ES-I3 (cell line): Measurements from ENCODE around the gene SIGLEC12.
"Not testable (repeated sequence)": the region's sequence is repeated elsewhere in the genome, so short reads cannot be mapped to it uniquely, and the experiment has no call there.

Experiments used
- H3K36me3 ChIP-seq: 2 replicates; pipeline ENCODE4 v1.6.1; 2013; ENCODE audit warnings: mild to moderate bottlenecking, low read length, control low read depth, moderate library complexity; ENCODE audit not compliant: insufficient read depth
- H3K4me1 ChIP-seq: 2 replicates; pipeline ENCODE4 v1.6.1; 2013; ENCODE audit warnings: mild to moderate bottlenecking, control low read depth, low read length; ENCODE audit not compliant: insufficient read depth
- H3K9ac ChIP-seq: 2 replicates; pipeline ENCODE4 v1.6.1; 2013; ENCODE audit warnings: low read depth, mild to moderate bottlenecking, low read length, moderate library complexity
- H3K9me3 ChIP-seq: 2 replicates; pipeline ENCODE4 v1.6.1; 2013; ENCODE audit warnings: mild to moderate bottlenecking, low read length, moderate library complexity; ENCODE audit not compliant: control insufficient read depth, insufficient read depth

Gene SIGLEC12

DNA sequence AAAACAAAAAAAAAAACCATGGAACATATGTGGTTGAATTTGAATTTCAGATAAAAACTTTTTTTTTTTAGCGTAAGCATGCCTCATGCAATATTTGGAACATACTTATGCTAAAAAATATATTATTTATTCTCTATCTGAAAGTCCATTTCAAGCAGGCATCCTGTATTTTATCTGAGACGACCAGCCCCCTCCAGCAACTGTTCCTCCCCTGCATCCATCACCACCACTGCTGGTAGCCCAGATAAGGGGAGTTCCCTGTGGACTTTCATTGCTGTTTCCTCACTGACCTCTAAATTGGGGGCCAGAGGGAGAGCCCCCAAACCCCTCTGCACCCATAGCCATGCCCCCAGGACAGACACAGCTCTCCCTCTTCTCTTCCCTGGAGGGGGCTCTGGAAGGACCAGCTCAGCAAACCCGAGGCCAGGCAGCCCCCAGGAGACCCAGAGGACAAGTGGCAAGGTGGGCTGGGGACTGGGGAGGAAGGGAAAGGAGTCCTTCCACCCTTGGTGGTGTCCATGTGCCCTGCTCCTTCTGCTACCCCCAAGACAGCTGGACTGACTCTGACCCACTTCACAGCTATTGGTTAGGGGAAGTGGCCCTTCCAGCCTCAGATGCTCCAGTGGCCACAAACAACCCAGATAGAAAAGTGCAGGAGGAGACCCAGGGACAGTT is 6.6 kb upstream of the SIGLEC12 start:
- Histone ChIP-seq H3K36me3 (no peaks in the 10 kb centered on the region), H3K9ac (no peak overlapping the region), H3K9me3 (no peaks in the 10 kb centered on the region), H3K4me1 (no peaks in the 10 kb centered on the region)

DNA sequence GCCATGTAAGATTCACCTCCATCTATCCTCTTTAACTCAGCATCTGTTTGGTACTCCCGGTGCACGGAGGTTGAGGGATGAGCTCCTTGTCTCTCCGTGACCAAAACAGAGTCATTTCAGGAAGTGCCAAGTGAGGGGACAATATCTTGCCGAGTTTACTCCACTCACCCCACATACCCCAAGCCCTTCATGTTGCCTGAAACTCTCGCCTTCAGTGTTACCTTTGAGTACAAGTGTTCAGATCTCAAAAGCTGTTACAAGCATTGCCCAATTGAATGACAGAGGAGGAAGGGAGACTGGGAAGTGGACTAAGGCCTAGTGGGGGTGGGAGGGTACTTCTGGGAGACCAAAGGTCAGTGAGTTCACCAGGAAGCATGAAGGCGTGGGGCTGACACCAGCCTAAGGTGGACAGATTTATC is 6.0 kb upstream of the SIGLEC12 start:
- no peaks in the 10 kb centered on the region for H3K36me3 ChIP-seq
- H3K9ac ChIP-seq: no peak overlapping the region
- H3K4me1 ChIP-seq: no peaks in the 10 kb centered on the region
- no peaks in the 10 kb centered on the region for H3K9me3 ChIP-seq

DNA sequence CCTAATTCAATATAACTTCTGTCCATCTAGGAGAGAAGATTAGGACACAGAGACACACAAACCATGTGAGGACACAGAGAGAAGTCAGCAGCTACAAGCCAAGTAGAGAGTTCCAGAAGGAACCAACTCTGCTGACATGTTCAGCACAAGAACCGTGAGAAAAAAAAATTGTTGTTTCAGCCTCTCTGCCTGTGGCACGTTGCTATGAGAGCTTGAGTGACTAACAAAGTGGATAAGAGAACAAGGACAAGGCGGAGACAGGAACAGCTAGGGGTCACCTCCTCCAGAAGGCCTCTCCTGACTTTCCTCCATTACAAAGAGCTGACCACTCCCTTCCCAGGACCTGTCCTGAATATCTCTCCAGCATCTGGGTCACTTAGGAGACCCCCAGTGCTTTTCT is 5.6 kb upstream of the SIGLEC12 start:
- Histone ChIP-seq H3K36me3 (no peaks in the 10 kb centered on the region), H3K9me3 (no peaks in the 10 kb centered on the region), H3K4me1 (no peaks in the 10 kb centered on the region), H3K9ac (no peak overlapping the region)

DNA sequence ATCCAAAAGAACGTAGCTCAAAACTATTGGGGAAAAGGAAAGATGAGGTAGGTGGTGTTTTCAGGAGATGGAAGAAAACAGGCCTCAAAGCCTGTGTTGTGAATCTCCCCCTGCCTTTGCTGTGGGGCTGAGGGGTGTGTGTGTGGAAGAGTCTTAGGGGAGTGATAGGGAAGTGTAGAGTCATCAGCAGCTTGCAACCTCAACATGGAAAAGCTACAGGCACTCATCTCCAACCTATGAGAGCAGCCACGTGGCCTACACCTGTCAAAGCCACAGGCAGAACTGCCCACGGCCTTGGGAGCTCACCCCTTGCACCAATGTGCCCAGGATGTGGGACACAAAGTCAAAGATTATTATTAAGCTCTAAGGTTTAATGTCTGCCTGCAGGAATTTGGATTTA is 4.3 kb upstream of the SIGLEC12 start:
- Histone ChIP-seq H3K9me3 (no peaks in the 10 kb centered on the region), H3K36me3 (no peaks in the 10 kb centered on the region), H3K9ac (no peak overlapping the region), H3K4me1 (no peaks in the 10 kb centered on the region)

DNA sequence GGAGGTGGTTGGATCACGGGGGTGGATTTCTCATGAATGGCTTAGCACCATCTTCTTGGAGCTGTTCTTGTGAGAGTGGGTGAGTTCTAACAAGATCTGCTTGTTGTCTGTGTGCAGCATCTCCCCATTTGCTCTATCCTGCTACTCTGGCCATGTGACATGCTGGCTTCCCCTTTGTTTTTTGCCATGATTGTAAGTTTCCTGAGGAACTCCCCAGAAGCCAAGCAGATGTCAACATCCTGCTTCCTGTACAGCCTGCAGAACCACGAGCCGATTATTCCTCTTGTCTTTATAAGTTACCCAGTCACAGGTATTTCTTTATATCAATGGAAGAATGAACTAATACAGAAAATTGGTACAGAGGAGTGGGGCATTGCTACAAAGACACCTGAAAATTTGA is 2.3 kb upstream of the SIGLEC12 start:
- Histone ChIP-seq H3K36me3 (no peaks in the 10 kb centered on the region), H3K9me3 (no peaks in the 10 kb centered on the region), H3K9ac (no peak overlapping the region), H3K4me1 (no peaks in the 10 kb centered on the region)

DNA sequence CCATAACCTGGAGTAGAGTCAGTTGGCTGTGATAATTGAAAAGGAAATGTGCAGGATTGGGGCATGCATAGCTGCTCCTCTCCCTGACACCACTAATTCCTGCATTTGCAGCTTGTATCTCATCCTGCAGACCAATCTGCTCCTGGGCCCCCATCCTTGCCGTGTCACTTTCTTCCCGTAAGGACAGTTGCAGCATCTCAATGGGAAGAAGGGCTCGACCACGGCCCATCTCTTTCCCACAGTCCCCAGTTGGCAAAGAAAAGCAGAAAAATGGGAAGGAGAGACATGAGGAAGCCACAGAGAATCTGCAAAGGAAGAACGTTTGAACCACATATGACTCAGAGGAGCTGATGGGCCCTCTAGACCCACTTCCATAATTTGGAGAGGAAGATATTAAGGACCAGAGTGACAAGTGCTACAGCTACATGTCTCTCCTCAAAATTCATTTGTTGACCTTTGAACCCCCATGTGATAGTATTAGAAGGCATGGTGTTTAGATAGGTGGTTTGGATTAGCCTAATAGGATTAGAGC is 1.8 kb upstream of the SIGLEC12 start:
- Histone ChIP-seq H3K9ac (no peak overlapping the region), H3K36me3 (no peaks in the 10 kb centered on the region), H3K9me3 (no peaks in the 10 kb centered on the region), H3K4me1 (no peaks in the 10 kb centered on the region)

DNA sequence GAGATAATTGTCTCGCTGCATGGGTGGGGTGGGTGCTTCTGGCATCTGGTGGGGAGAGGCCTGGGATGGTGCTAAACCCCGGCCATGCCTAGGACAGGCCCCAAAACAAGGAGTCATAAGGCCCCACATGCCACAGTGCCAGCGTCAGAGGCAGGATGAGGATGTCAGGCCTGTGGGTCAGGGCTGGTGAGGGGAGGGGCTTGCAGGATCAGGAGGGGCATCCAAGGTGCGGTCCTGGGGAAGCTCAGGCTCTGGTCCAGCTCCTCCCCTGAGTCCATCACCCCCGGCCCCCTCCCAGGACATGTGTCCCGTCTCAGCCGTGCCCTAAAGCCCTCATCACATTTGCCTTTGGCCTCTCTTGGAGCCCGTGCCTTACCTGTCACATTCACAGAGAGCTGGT is 669 bp downstream of the SIGLEC12 start:
- H3K9me3 ChIP-seq, H3K9ac ChIP-seq, H3K4me1 ChIP-seq, H3K36me3 ChIP-seq: not testable (repeated sequence)

DNA sequence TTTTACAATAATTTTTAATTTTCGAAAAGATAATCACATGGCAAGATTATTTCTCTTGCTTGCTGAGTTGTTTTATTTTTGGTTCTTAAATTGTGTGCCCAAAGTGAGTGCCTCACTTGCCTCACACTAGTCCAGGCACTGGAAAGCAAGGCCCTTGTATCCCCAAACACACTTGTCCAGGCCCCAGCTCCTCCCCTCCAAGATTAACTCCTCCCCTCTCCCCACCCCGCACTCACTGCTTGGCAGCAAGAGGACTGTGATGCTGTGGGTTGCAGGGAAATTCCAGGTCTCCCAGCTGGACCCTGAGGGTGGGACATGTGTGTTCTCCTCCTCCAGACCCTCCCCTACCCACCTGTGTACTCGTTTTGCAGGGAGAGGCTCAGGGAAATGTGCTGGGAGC is 3.9 kb downstream of the SIGLEC12 start:
- Histone ChIP-seq H3K9ac (no peak overlapping the region), H3K9me3 (no peaks in the 10 kb centered on the region), H3K4me1 (no peaks in the 10 kb centered on the region), H3K36me3 (no peaks in the 10 kb centered on the region)

DNA sequence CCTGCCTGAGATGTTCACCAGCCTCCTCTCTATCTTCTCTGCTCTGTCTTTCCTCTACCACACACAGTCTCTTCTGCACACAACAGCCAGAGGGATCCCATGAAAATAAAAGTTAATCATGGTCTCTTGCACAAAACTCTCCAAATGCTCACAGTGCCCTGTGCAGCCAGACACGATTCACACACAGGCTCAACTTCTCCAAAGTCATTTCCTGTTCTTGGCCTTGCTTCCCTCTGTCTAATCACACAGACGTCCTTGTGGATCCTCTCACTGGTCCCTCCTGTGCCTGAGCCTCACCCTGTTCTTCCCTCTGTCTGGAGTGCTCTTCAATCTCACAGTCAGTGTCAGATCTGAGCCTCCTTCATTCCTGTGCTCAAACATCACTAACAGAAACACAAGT is 7.8 kb downstream of the SIGLEC12 start:
- H3K9ac ChIP-seq: no peak overlapping the region
- no peaks in the 10 kb centered on the region for H3K4me1 ChIP-seq
- H3K9me3 ChIP-seq: no peaks in the 10 kb centered on the region
- no peaks in the 10 kb centered on the region for H3K36me3 ChIP-seq

DNA sequence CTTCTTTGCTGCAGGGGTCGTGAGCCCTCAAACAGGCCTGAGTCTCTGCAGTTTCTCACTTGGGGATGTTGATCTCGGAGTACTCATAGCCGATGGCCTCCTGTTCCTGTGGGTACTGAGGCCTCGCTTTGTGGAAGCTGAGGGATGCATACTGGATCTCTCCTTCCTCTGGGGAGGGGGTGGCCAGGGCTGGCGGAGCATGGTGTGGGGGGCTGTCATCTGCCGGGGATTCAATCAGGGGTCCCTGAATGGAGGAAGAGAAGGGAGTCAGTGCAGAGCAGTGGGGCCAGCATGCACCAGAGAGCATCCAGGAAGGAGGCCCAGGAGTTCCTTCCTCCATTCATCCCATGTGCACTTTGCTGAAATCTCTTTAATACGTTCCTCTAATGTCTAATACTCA is 10.0 kb downstream of the SIGLEC12 start:
- no peaks in the 10 kb centered on the region for H3K4me1 ChIP-seq
- H3K9me3 ChIP-seq: no peaks in the 10 kb centered on the region
- no peaks in the 10 kb centered on the region for H3K36me3 ChIP-seq
- no peak overlapping the region for H3K9ac ChIP-seq

DNA sequence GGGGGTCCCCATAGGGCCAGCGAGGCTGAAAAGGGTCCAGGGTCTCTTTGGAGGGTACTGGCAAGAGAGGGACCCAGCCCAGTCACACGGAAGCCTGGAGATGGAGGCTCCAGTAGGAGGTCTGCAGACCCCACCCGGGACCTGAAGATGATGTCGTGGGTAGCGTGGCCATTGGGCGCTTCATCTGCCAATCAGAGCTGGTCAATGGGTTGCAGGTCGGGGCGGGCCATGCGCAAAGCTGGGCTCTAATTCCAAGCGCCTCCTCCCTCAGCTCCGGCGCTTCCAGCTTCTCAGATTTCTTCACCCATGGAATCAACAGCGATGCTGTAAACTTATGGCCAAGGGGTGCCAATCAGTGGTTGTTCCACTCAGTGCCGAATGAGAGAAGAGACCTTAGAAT is 10.9 kb downstream of the SIGLEC12 start:
- Histone ChIP-seq H3K9me3 (no peaks in the 10 kb centered on the region), H3K4me1 (no peaks in the 10 kb centered on the region), H3K36me3 (no peaks in the 10 kb centered on the region), H3K9ac (no peak overlapping the region)

DNA sequence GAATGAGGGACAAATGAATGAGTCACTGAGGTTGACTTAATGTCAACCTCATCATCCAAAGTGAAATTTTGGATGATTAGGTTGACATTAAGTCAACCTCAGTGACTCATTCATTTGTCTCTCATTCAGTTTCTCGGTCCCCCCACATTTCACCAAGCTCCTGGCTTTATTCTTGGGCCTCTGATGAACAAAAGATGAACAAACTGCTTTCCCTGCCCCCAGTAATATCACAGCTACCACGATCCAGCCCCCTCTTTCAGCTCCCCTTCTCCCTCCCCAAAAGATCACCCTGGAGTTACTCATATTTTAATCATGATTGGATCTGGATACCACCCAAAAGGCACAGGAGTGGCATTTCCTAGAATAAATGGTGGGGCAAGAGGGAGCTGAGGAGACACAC is 12.5 kb downstream of the SIGLEC12 start:
- H3K4me1 ChIP-seq: no peaks in the 10 kb centered on the region
- no peaks in the 10 kb centered on the region for H3K9me3 ChIP-seq
- H3K9ac ChIP-seq: no peak overlapping the region
- H3K36me3 ChIP-seq: no peaks in the 10 kb centered on the region

DNA sequence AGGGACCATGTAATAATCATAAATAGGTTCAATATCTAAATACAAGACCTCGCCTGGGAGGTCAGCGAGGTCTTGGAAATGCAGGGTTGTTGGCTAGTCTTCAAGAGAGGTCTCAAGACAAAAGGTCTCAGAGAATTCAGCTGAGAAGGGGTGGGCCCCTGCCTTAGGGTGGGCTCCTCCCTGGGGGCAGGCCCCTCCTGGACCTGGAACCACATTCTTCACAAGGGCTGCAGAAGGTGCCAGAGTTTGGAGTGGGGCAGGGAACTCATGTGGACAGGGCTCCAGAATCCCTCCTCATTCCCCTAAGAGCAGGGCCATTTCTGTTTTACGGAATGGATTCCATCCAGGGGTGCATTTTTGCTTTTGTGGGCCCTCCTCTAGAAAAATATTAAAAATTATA is 13.1 kb downstream of the SIGLEC12 start:
- H3K9ac ChIP-seq: no peak overlapping the region
- no peaks in the 10 kb centered on the region for H3K36me3 ChIP-seq
- no peaks in the 10 kb centered on the region for H3K9me3 ChIP-seq
- H3K4me1 ChIP-seq: no peaks in the 10 kb centered on the region

DNA sequence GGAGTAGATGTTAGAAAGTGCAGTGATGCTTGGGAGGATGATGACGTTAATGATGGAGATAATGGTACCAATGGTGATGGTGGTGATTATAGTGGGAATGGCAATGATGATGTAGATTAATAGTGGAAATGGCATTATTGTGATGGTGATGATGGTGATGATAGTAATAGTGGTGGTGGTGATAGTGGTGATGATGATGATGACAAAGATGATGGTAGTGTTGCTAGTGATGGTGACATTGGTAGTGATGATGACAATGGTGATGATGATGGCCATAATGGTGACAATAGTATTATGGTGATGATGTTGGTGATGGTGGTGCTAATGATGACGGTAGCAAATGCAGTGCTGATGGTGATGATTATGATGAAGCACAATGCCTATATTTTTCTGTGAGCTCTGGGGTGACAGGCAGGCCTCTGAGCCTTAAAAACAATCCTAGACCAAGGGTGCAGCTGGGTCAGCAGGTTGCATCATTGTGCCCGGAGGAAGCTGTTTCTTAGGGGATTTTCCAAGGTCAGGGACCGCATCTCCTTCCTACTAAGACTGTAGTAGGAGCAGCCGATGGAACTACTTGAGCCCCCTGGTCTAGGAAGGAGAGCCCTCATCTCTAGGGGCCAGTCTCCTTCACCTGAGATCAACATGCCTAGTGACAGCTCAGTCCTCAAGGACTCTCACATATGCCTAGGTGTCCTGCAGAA is 15.5 kb downstream of the SIGLEC12 start:
- Histone ChIP-seq H3K4me1 (no peaks in the 10 kb centered on the region), H3K9me3 (no peaks in the 10 kb centered on the region), H3K36me3 (no peaks in the 10 kb centered on the region), H3K9ac (no peak overlapping the region)

DNA sequence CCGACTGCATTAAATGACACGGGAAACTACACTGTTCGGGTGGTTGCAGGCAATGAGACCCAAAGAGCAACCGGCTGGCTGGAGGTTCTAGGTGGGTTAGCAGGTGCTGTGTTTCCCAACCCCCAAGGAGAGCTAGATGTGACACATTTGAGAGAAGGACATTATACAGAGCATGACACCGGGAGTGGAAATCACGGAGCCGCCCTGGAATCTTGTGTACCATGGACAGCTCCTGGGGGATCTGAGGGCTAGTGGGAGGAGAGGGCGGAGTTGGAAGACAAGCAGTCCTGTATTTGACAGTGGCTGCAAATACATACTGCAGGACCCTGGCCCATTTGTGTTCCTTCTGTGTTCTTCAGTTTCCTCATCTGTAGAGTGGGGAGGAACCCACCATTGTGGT is 21.0 kb downstream of the SIGLEC12 start:
- Histone ChIP-seq H3K9me3 (no peaks in the 10 kb centered on the region), H3K9ac (no peak overlapping the region), H3K4me1 (no peaks in the 10 kb centered on the region), H3K36me3 (no peaks in the 10 kb centered on the region)
